GM18909 (cell line): ENCODE results near the gene TPD52L2.
"Not testable (repeated sequence)": the region's sequence is repeated elsewhere in the genome, so short reads cannot be mapped to it uniquely, and the experiment has no call there.

Source experiments
- ATAC-seq: cut with Tn5 transposase; IDR thresholded peaks from one replicate; pipeline ENCODE4 v1.9.1; 2021; ENCODE audit warnings: mild to moderate bottlenecking; ENCODE audit not compliant: unreplicated experiment, poor library complexity

TPD52L2 gene

GRCh38 chr20:63893999-63894357 is 28.9 kb downstream of the TPD52L2 start:
- ATAC-seq: no peak

- peak; percentile 80 for ATAC-seq
Measured at GRCh38 chr20:63894358-63895201, 29.5 kb downstream of the TPD52L2 start, which contains the start of gene DNAJC5. DNAJC5 (plus strand) TSS chr20:63895126; CDS start chr20:63928346, 33,220 bp downstream.

DNA sequence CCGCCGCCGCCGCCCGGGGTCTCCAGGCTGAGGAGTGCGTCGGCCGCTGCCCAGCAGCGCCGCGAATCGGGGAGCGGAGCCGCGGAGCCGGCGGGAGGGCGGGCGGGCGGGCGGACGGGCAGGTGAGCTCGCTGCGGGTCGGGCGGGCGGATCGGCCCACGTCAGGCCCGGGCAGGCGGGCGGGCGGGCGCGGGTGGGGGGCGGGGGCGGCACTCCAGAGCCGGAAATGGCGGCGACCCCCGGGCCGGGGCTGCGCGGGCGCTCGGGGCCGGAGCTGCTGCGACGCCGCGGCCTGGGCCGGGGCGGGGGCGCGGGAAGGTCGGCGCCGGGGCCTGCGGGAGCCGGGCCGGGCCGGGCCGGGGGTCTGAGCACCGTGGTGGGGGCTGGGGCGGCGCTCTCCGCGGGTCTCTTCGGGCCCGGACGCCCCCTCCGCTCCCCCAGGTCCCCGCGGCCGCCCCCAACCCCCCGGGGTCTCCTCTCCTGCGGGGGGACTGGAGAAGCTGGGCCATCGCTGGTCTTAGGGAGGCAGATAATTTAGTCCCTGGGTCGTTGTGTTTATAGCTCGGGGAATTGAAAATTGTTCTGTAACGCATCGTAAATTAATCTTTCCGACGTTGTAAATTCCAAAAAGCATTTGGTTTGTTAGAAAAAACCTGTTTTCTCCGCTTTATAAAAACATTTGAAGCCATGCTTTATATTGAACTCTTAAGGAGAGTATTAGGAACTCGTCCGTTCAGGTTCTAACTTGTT is 30.3 kb downstream of the TPD52L2 start:
- peak; percentile 24 for ATAC-seq

- ATAC-seq: no peak
Measured at GRCh38 chr20:63895952-63896263, 30.8 kb downstream of the TPD52L2 start.

DNA sequence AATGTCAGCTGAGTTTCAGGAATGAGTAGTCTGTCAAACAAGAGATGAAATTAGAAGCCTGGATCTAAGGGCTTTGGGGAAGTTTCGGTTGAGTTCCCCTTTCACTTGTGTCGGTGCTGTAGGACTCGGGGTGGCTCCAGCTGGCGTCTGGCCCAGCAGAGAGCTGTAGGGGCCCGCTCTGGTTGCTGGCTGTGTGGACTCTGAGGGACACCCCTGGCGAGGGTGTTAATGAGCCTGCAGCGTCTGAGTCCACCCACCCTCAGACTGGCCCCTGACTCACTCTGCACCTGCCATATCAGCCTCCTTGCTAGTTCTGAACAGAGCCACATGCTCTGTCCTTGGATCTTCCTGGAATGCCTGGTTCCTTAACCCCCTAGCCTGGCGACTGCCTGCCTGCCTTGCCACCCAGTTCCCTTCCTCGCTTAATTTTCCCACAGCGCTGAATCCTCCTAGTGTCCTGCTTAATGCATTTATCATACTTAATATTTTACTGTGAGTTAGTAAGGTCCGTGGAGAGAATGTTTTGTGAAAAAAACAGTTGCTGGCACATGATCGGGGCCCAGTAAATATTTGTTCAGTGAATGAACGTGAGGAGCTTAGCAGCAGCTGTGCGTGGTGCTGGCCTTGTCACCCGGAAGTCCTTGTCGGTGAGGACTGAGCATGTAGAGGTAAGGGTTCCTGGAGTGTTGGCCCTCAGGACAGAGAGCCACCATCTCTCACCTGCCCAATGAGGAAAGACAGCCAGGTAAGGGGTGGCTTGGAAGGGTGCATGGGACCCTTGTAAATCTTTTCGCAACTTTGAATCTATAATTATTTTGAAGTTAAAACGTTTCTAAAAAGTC is 31.4 kb downstream of the TPD52L2 start:
- ATAC-seq: no peak

- ATAC-seq: no peak
Measured at GRCh38 chr20:63897978-63898561, 33.0 kb downstream of the TPD52L2 start.

GRCh38 chr20:63898882-63899558 is 34.0 kb downstream of the TPD52L2 start:
- ATAC-seq: no peak

GRCh38 chr20:63900413-63900812 is 35.3 kb downstream of the TPD52L2 start:
- ATAC-seq: no peak

- no peak for ATAC-seq
Measured at GRCh38 chr20:63903796-63904561, 38.9 kb downstream of the TPD52L2 start.

GRCh38 chr20:63908008-63908682 is 43.1 kb downstream of the TPD52L2 start:
- ATAC-seq: no peak

GRCh38 chr20:63911176-63911575 is 46.1 kb downstream of the TPD52L2 start:
- no peak for ATAC-seq

DNA sequence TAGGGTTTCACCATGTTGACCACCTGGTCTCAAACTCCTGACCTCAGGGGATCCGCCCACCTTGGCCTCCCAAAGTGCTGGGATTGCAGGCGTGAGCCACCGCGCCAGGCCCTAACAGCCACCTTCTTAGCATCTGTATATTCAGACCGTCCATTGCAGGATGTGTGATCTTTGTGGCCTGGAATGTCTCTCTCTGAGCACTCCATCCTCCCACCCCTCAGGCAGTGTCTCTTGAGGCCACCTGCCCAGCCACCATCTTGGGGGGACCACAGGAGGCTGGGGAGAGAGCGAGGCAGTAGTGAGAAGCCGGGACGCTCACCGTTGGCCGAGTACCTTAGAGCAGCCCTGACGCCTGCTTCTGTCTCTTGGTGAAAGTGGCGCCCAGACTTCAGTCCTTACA is 48.7 kb downstream of the TPD52L2 start:
- no peak for ATAC-seq

- ATAC-seq: no peak
Measured at GRCh38 chr20:63915471-63915870, 50.4 kb downstream of the TPD52L2 start.

DNA sequence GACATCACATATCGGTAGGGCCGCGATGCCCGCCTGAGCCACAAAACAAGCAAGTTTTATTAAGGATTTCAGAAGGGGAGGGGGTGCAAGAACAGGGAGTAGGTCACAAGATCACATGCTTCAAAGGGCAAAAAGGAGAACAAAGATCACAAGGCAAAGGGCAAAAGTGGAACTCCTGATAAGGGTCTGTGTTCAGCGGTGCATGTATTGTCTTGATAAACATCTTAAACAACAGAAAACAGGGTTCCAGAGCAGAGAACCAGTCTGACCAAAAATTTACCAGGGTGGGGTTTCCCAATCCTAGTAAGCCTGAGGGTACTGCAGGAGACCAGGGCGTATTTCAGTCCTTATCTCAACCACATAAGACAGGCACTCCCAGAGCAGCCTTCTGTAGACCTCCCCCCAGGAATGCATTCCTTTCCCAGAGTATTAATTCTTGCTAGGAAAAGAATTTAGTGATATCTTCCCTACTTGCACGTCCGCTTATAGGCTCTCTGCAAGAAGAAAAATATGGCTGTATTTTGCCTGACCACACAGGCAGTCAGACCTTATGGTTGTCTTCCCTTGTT is 51.4 kb downstream of the TPD52L2 start:
- ATAC-seq: not testable (repeated sequence)

DNA sequence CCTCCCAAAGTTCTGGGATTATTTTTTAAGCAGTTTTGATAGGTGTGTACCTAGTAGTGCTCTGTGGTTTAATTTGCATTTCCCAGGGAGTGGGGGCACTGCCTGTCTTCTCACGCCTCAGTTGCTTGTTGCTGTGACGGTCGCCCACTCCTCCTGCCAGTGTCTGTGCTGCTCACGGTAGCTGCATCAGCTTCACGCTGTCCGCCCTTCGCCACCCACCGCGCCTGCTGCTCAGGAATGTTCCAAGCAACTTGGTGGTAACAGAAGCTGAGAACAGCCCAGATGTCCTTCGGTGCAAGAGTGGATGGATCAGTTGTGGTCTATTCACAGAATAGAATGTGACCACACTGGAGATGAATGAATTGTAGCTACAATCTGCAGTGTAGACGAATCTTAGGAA is 52.7 kb downstream of the TPD52L2 start:
- no peak for ATAC-seq

- ATAC-seq: no peak
Measured at GRCh38 chr20:63919130-63919529, 54.1 kb downstream of the TPD52L2 start.

DNA sequence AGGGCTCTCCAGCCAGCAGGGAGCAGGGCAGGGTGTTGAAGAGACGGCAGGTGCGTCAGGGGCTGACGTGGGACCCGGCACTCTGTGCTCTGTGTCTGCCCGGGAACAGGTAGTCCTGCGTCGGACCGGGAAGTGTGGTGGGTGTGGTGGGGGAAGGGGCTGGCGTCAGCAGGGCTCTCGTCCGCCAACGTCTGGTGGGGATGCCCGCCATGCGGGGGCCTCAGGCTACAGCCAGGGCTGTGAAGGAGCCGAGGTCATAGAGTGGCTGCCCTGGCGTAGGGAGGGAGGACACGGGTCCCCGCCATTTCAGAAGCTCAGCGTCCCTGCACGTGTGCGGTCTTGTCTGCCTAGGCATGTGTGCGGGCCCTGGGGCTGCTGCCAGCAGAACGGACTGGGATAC is 55.2 kb downstream of the TPD52L2 start:
- no peak for ATAC-seq

DNA sequence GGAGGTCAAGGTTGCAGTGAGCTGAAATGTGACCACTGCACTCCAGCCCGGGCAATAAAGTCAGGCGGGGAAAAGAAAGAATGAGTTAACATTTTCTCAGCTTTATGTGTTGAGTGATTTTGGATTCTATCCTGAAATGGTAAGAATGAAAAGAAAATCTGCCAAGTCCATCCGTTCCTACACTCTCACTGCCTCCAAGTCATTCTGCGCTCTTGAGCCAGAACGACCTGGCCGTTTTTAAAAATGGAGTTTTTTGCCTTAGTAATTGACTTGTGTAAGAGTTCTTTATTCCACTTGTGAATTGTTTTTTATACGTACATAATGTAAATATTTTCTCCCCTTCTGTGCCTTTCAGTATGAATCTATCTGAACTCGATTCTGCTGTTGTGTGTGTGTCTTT is 58.6 kb downstream of the TPD52L2 start:
- ATAC-seq: no peak
